Ovary (tissue), 3 donors: Measurements from ENCODE around the gene DYNC1I1.

Experiments used
- POLR2A ChIP-seq: fragments of 450-650 bp; IDR thresholded peaks from one replicate; pipeline ENCODE4 v1.6.1; 2017; ENCODE audit warnings: antibody characterized with exemption, mild to moderate bottlenecking, moderate library complexity
- TF ChIP-seq, protein P1 (sequence below), 3 donors: fragments of 450-650 bp in 2 of 3; fragments of 200-600 bp in 1 of 3; IDR thresholded peaks; one replicate each; pipeline versions ENCODE4 v1.5.1 to v1.8.0; 2016 to 2022; ENCODE audit warnings: antibody characterized with exemption in 3 of 3, mild to moderate bottlenecking in 1 of 3
- donor health status: DM: no; HTN: no; CAD: no.

DNA sequence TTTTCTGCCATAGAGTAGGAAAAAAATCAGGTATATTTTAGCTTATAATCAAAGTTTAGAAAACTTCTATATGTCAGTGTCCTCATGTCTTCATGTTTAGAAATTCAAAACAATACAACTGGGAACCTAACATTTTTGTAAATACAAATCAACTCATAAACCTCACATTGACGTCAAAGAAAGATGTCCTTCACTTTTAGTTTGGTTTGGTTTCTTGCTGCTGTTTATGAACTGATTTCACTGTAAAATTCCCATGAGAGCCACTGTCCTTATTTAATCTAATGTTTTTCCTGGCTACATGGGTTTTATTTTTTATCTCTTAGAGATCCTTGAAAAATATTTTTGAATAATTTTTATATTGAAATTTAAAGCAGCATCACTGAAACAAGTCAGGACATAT is 208.4 kb downstream of the DYNC1I1 start:
- TF ChIP-seq, protein P1, sequence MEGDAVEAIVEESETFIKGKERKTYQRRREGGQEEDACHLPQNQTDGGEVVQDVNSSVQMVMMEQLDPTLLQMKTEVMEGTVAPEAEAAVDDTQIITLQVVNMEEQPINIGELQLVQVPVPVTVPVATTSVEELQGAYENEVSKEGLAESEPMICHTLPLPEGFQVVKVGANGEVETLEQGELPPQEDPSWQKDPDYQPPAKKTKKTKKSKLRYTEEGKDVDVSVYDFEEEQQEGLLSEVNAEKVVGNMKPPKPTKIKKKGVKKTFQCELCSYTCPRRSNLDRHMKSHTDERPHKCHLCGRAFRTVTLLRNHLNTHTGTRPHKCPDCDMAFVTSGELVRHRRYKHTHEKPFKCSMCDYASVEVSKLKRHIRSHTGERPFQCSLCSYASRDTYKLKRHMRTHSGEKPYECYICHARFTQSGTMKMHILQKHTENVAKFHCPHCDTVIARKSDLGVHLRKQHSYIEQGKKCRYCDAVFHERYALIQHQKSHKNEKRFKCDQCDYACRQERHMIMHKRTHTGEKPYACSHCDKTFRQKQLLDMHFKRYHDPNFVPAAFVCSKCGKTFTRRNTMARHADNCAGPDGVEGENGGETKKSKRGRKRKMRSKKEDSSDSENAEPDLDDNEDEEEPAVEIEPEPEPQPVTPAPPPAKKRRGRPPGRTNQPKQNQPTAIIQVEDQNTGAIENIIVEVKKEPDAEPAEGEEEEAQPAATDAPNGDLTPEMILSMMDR (IDR thresholded peaks at IDR 0.05): no peak
- TF ChIP-seq POLR2A: no peak
